SK-N-MC (cell line): ENCODE results near the gene CDC40.
"Not testable (repeated sequence)": the region's sequence is repeated elsewhere in the genome, so short reads cannot be mapped to it uniquely, and the experiment has no call there.

Source experiments
- EZH2 ChIP-seq: fragments of 200-600 bp; sonication (generic); IDR thresholded peaks from one replicate; pipeline ENCODE4 v1.6.1; 2017; ENCODE audit warnings: antibody characterized with exemption
- FOXP2 ChIP-seq: optimal IDR thresholded peaks from 2 replicates; pipeline ENCODE3; 2011; ENCODE audit warnings: mild to moderate bottlenecking, moderate library complexity; ENCODE audit not compliant: insufficient read depth; ENCODE audit errors: extremely low read length, control extremely low read depth
- POLR2AphosphoS5 ChIP-seq: IDR thresholded peaks from 2 replicates; pipeline ENCODE4 v1.6.1; 2012; ENCODE audit warnings: mild to moderate bottlenecking, low read depth, low read length, borderline replicate concordance

DNA sequence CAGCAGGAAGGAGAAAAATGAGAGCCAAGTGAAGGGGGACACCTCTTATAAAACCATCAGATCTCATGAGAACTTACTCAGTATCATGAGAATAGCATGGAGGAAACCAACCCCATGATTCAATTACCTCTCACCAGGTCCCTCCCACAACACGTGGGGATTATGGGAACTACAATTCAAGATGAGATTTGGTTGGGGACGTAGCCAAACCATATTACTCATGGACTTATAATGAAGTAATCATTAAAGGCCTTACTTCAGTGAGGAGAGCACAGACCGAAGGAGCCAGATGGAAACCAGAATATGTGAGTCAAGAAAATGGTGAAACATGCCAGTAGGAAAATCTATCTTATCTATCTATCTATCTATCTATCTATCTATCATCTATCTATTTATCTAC lies 64.4 kb downstream of the CDC40 start:
- TF ChIP-seq POLR2AphosphoS5, EZH2, FOXP2: not testable (repeated sequence)
